Upper lobe of left lung (tissue), 6 donors: ENCODE data around the gene RNF168. TPM values are rescaled to one million over a fixed set of nuclear protein-coding genes. Genes with fewer than 3 reads are reported as not detected.
"Not testable (repeated sequence)": the region's sequence is repeated elsewhere in the genome, so short reads cannot be mapped to it uniquely, and the experiment has no call there.

Experiments
- ATAC-seq, 2 donors: fragments of 200-7000 bp; cut with Tn5 transposase; one replicate each; pipeline ENCODE4 v1.9.1; 2022; ENCODE audit warnings: mild to moderate bottlenecking in 2 of 2, moderate library complexity in 2 of 2; ENCODE audit not compliant: low FRiP score in 2 of 2
- DNase-seq, 2 donors: peaks; one replicate each; pipeline ENCODE4 v3.0.0-alpha.2; 2019 to 2020
- H3K27ac ChIP-seq, 4 donors: fragments of 200-600 bp; sonication (generic); one replicate each; pipeline ENCODE4 v1.5.1; 2016 to 2019
- H3K27me3 ChIP-seq, 4 donors: fragments of 200-600 bp; sonication (generic); one replicate each; pipeline ENCODE4 v1.5.1; 2017 to 2019
- H3K36me3 ChIP-seq, 4 donors: fragments of 200-600 bp; sonication (generic); one replicate each; pipeline ENCODE4 v1.5.1; 2016 to 2019
- H3K4me1 ChIP-seq, 4 donors: fragments of 200-600 bp; sonication (generic); one replicate each; pipeline ENCODE4 v1.5.1; 2018 to 2019
- H3K4me3 ChIP-seq, 4 donors: fragments of 200-600 bp; sonication (generic); one replicate each; pipeline ENCODE4 v1.5.1; 2017 to 2019; ENCODE audit warnings: mild to moderate bottlenecking in 2 of 4, moderate library complexity in 1 of 4
- H3K9me3 ChIP-seq, 4 donors: fragments of 200-600 bp; sonication (generic); one replicate each; pipeline ENCODE4 v1.5.1; 2018 to 2019
- CTCF ChIP-seq, 6 experiments: fragments of 450-650 bp in 4 of 6; fragments of 200-600 bp in 2 of 6; sonication (generic) in 2 of 6; IDR thresholded peaks; one replicate each; pipeline ENCODE4 v1.5.1; 2016 to 2019; ENCODE audit warnings: antibody characterized with exemption in 6 of 6
- EP300 ChIP-seq, 4 donors: sonication (generic); formaldehyde crosslinking; IDR thresholded peaks; one replicate each; pipeline ENCODE4 v1.5.1; 2017; ENCODE audit warnings: antibody characterized with exemption in 4 of 4, control low read depth in 2 of 4
- POLR2A ChIP-seq, 4 donors: fragments of 450-650 bp; IDR thresholded peaks; one replicate each; pipeline ENCODE4 v1.5.1; 2016 to 2017; ENCODE audit warnings: antibody characterized with exemption in 4 of 4, mild to moderate bottlenecking in 2 of 4
- POLR2AphosphoS5 ChIP-seq, 2 donors: sonication (generic); formaldehyde crosslinking; IDR thresholded peaks; one replicate each; pipeline ENCODE4 v1.5.1; 2017; ENCODE audit warnings: antibody characterized with exemption in 2 of 2
- WGBS, 2 donors: methylation state at CpG; one replicate each; pipeline ENCODE4 v1.1.5; 2017 to 2018; 5-methylcytosine and 5-hydroxymethylcytosine counted together
- total RNA-seq, 6 donors: library from RNA; depleted of rRNA in 4 of 6; stranded (reverse); fragments of >200 nt in 4 of 6; gene quantifications; one replicate each; pipeline versions ENCODE4 v1.1.0 to v1.2.1, GENCODE V29; 2016 to 2021
- donor health status: DM: no; HTN: no; CAD: no; lungs with moderate emphysema.
- donor health status: DM: no; HTN: yes; CAD: no; lungs with severe emphysema.

Gene RNF168
- total RNA-seq, 6 donors from 2014 or later = 22.2 to 33.5 (median 26.6) TPM

GRCh38 chr3:196472286-196472685 lies 31.3 kb downstream of the RNF168 start:
- 92 to 96% methylated on average over 8 of the region's 8 CpGs for WGBS, 2 donors

GRCh38 chr3:196471551-196471950 lies 32.0 kb downstream of the RNF168 start:
- TF ChIP-seq EP300 (IDR thresholded peaks at IDR 0.05) = no peak
- no peak for TF ChIP-seq POLR2AphosphoS5 (IDR thresholded peaks at IDR 0.05)
- no peak for TF ChIP-seq POLR2A (IDR thresholded peaks at IDR 0.05)
- TF ChIP-seq CTCF (IDR thresholded peaks at IDR 0.05) = no peak
- 85 to 89% methylated on average over 2 of the region's 2 CpGs for WGBS, 2 donors
- ATAC-seq = no peak
- H3K4me3 ChIP-seq = no peak overlapping the region
- peaks cover 10 to 64% (median 39%) of the 10 kb centered on the region in 4 donors for H3K36me3 ChIP-seq
- DNase-seq = no peak
- no peaks in the 10 kb centered on the region for H3K9me3 ChIP-seq
- no peaks in the 10 kb centered on the region for H3K27me3 ChIP-seq
- H3K27ac ChIP-seq = no peak overlapping the region
- peaks cover 0 to 4% (median 0%) of the 10 kb centered on the region in 4 donors for H3K4me1 ChIP-seq

More at GRCh38 chr3:196472286-196472685, 31.3 kb downstream of the RNF168 start:
- peaks cover 0 to 4% (median 0%) of the 10 kb centered on the region in 4 donors for H3K4me1 ChIP-seq
- H3K27me3 ChIP-seq = no peaks in the 10 kb centered on the region
- H3K9me3 ChIP-seq = no peaks in the 10 kb centered on the region
- no peak overlapping the region for H3K4me3 ChIP-seq
- DNase-seq (no peak), ATAC-seq (no peak)
- H3K27ac ChIP-seq = no peak overlapping the region
- TF ChIP-seq EP300 (IDR thresholded peaks at IDR 0.05) (no peak), POLR2AphosphoS5 (IDR thresholded peaks at IDR 0.05) (no peak), POLR2A (IDR thresholded peaks at IDR 0.05) (no peak), CTCF (IDR thresholded peaks at IDR 0.05) (no peak)
- H3K36me3 ChIP-seq = peaks cover 15 to 68% (median 39%) of the 10 kb centered on the region in 4 donors

- H3K27ac ChIP-seq, H3K9me3 ChIP-seq, H3K4me1 ChIP-seq, H3K4me3 ChIP-seq, H3K27me3 ChIP-seq, ATAC-seq, DNase-seq: not testable (repeated sequence)
- H3K36me3 ChIP-seq = peaks cover 10 to 56% (median 35%) of the 10 kb centered on the region in 4 donors
- 96 to 100% methylated on average over 3 of the region's 3 CpGs for WGBS, 2 donors
Observed at GRCh38 chr3:196470182-196470581, 33.4 kb downstream of the RNF168 start.

- Histone ChIP-seq H3K27me3 (no peaks in the 10 kb centered on the region), H3K27ac (no peak overlapping the region), H3K4me1 (no peaks in the 10 kb centered on the region), H3K36me3 (peaks cover 0 to 7% (median 3%) of the 10 kb centered on the region in 4 donors), H3K9me3 (no peaks in the 10 kb centered on the region), H3K4me3 (no peak overlapping the region)
- DNase-seq (no peak), ATAC-seq (no peak)
- TF ChIP-seq POLR2AphosphoS5 (IDR thresholded peaks at IDR 0.05) (no peak), EP300 (IDR thresholded peaks at IDR 0.05) (no peak), POLR2A (IDR thresholded peaks at IDR 0.05) (no peak), CTCF (IDR thresholded peaks at IDR 0.05) (no peak)
- WGBS, 2 donors = 98 to 99% methylated on average over 3 of the region's 3 CpGs
Observed at GRCh38 chr3:196463804-196464203, 39.8 kb downstream of the RNF168 start.

GRCh38 chr3:196463478-196463756 lies 40.2 kb downstream of the RNF168 start:
- Histone ChIP-seq H3K4me3 (no peak overlapping the region), H3K4me1 (no peaks in the 10 kb centered on the region), H3K27ac (no peak overlapping the region), H3K27me3 (no peaks in the 10 kb centered on the region), H3K36me3 (peaks cover 0 to 7% (median 3%) of the 10 kb centered on the region in 4 donors), H3K9me3 (no peaks in the 10 kb centered on the region)
- ATAC-seq (no peak), DNase-seq (no peak)
- TF ChIP-seq EP300 (IDR thresholded peaks at IDR 0.05) (no peak), CTCF (IDR thresholded peaks at IDR 0.05) (no peak), POLR2AphosphoS5 (IDR thresholded peaks at IDR 0.05) (no peak), POLR2A (IDR thresholded peaks at IDR 0.05) (no peak)
- 98 to 100% methylated on average over 2 of the region's 2 CpGs for WGBS, 2 donors

GRCh38 chr3:196462680-196463477 lies 40.7 kb downstream of the RNF168 start:
- not testable (repeated sequence) for H3K27ac ChIP-seq, H3K27me3 ChIP-seq, DNase-seq, H3K36me3 ChIP-seq, H3K4me3 ChIP-seq, ATAC-seq, H3K9me3 ChIP-seq, H3K4me1 ChIP-seq
- 89 to 95% methylated on average over 1 of the region's 1 CpG for WGBS, 2 donors
